ENCODE results near the gene MYRF.

GRCh38 chr11:61811831-61812230, 59.4 kb downstream of the MYRF start:
- TF ChIP-seq POLR2A (IDR thresholded peaks at IDR 0.05; ENCODE audit: low read depth, low read length) (no peak), CTCF (conservative IDR thresholded peaks at IDR 0.05; ENCODE audit: low read depth, low read length) (no peak), CHD1 (IDR thresholded peaks at IDR 0.05; ENCODE audit: low read depth, low read length) (no peak), RAD21 (IDR thresholded peaks at IDR 0.05; ENCODE audit: low read length) (no peak), FOS (IDR thresholded peaks at IDR 0.05; ENCODE audit: low read depth, low read length) (no peak), RFX5 (IDR thresholded peaks at IDR 0.05; ENCODE audit: low read depth, low read length) (no peak), CEBPB (IDR thresholded peaks at IDR 0.05; ENCODE audit: low read depth, low read length) (no peak), RCOR1 (IDR thresholded peaks at IDR 0.05; ENCODE audit: insufficient replicate concordance, low read length) (no peak), ELK1 (IDR thresholded peaks at IDR 0.05; ENCODE audit: borderline replicate concordance, low read depth, low read length) (no peak)
